Pancreas (tissue), 10 donors: ENCODE measurements around the gene AGO3. TPM values are rescaled to one million over a fixed set of nuclear protein-coding genes. Genes with fewer than 3 reads are reported as not detected.

Experiments
- ATAC-seq, 4 donors: fragments of 200-7000 bp; cut with Tn5 transposase; one replicate each; pipeline versions ENCODE4 v1.8.0 to v1.9.1; 2020; ENCODE audit warnings: mild to moderate bottlenecking in 4 of 4, moderate library complexity in 4 of 4
- DNase-seq, 6 donors: peaks; one replicate each; pipeline ENCODE4 v3.0.0-alpha.2; 2020
- FAIRE-seq: peaks from 2 replicates; lab custom pipeline; 2012; peaks lifted over from hg19 to GRCh38; lab: Jason Lieb, UNC
- H3K27ac ChIP-seq, 4 donors: fragments of 200-600 bp; sonication (generic); 1 replicate in 3 of 4; 2 replicates in 1 of 4; pipeline versions ENCODE4 v1.5.0 to v1.8.0; 2020
- H3K27me3 ChIP-seq, 4 donors: fragments of 200-600 bp; one replicate each; pipeline ENCODE4 v1.8.0; 2021
- H3K36me3 ChIP-seq, 3 donors: fragments of 200-600 bp; sonication (generic) in 1 of 3; one replicate each; pipeline versions ENCODE4 v1.5.0 to v1.8.0; 2020 to 2021
- H3K4me1 ChIP-seq, 3 donors: fragments of 200-600 bp; one replicate each; pipeline ENCODE4 v1.8.0; 2021
- H3K4me3 ChIP-seq, 4 donors: fragments of 200-600 bp; sonication (generic) in 2 of 4; one replicate each; pipeline versions ENCODE4 v1.5.0 to v1.8.0; 2020 to 2021
- H3K9me3 ChIP-seq, 4 donors: fragments of 200-600 bp; one replicate each; pipeline ENCODE4 v1.8.0; 2021
- WGBS, 2 donors: extraction: QIAGEN DNeasy Blood & Tissue Kit; methylation state at CpG; one replicate each; pipeline ENCODE4 v1.1.7; 2013; 5-methylcytosine and 5-hydroxymethylcytosine counted together
- intact Hi-C, 3 donors: fragments of 100-400 bp; cut with DNase I; formaldehyde crosslinking; loops; one replicate each; pipeline versions ENCODE4 v1.11.1 to v1.14.2; 2022
- polyA plus RNA-seq, 2 donors: library from polyadenylated mRNA; stranded (reverse); fragments of 200-250 nt; gene quantifications; one replicate each; pipeline ENCODE4 v1.2.3, GENCODE V29; 2013
- total RNA-seq, 6 donors: library from RNA; stranded (reverse); fragmentation: NEBNext Ultra II Directional in 4 of 6; extraction: Animal tissue kit (Norgen Biotek cat#: 25700) in 4 of 6; gene quantifications; one replicate each; pipeline versions ENCODE4 v1.2.1 to v1.2.4, GENCODE V29; 2021 to 2023
- TF ChIP-seq, protein P1 (sequence below), 4 donors: fragments of 200-600 bp; sonication (generic) in 3 of 4; IDR thresholded peaks; one replicate each; pipeline versions ENCODE4 v1.5.0 to v1.8.0; 2021; ENCODE audit warnings: antibody characterized with exemption in 4 of 4
- donor health status: healthy with polysubstance abuse.
- donor health status: DM: no; HTN: no; CAD: no; lungs with moderate emphysema.
- donor health status: DM: no; HTN: no; CAD: no.
- donor health status: control.
- donor health status: control.
- donor health status: Bipolar disorder and iron deficiency.
- donor health status: DM: yes; HTN: yes; CAD: no.
- donor health status: DM: no; HTN: no; CAD: no.
- donor health status: DM: no; HTN: no; CAD: no.
- donor health status: DM: yes; HTN: yes; CAD: no.

The AGO3 gene
- total and polyA plus RNA-seq, 8 donors = 2.2 to 16.6 (median 9.5) TPM

DNA sequence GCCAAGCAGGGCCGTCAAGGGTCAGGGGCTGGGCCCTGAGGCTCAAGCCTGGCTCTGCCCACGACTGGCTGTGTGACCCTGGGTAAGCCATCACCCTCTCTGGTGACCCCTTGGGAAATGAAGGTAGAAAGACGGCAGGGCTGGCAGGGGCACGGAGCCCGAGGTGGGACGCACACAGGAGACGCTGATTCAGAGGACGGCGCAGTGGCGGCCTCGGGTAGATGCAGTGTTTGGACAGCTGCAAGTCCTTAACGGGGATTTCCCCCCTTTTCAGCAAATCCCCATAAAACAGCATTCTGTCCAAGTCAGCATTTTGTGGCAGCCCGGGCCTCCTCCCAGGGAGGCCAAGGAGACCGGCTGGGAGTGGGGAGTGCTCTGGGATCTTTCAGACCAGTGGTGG lies 177.4 kb downstream of the AGO3 start:
- no peak for ATAC-seq
- TF ChIP-seq, protein P1, sequence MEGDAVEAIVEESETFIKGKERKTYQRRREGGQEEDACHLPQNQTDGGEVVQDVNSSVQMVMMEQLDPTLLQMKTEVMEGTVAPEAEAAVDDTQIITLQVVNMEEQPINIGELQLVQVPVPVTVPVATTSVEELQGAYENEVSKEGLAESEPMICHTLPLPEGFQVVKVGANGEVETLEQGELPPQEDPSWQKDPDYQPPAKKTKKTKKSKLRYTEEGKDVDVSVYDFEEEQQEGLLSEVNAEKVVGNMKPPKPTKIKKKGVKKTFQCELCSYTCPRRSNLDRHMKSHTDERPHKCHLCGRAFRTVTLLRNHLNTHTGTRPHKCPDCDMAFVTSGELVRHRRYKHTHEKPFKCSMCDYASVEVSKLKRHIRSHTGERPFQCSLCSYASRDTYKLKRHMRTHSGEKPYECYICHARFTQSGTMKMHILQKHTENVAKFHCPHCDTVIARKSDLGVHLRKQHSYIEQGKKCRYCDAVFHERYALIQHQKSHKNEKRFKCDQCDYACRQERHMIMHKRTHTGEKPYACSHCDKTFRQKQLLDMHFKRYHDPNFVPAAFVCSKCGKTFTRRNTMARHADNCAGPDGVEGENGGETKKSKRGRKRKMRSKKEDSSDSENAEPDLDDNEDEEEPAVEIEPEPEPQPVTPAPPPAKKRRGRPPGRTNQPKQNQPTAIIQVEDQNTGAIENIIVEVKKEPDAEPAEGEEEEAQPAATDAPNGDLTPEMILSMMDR (IDR thresholded peaks at IDR 0.05) = no peak
- WGBS, 2 donors = 61 to 71% methylated on average over 14 of the region's 14 CpGs
- no peaks in the 10 kb centered on the region for H3K9me3 ChIP-seq
- no peak for DNase-seq
- FAIRE-seq = no peak
- intact Hi-C loops = no loop called here
- no peaks in the 10 kb centered on the region for H3K4me1 ChIP-seq
- no peak overlapping the region for H3K4me3 ChIP-seq
- H3K27ac ChIP-seq = no peak overlapping the region
- H3K36me3 ChIP-seq = no peaks in the 10 kb centered on the region
- H3K27me3 ChIP-seq = no peaks in the 10 kb centered on the region

- Histone ChIP-seq H3K27me3 (no peaks in the 10 kb centered on the region), H3K9me3 (no peaks in the 10 kb centered on the region), H3K36me3 (no peaks in the 10 kb centered on the region), H3K27ac (no peak overlapping the region), H3K4me3 (no peak overlapping the region), H3K4me1 (no peaks in the 10 kb centered on the region)
- TF ChIP-seq, protein P1 (IDR thresholded peaks at IDR 0.05) = no peak
- intact Hi-C loops = no loop called here
- FAIRE-seq (no peak), ATAC-seq (peak in 2 of 4 donors; percentile 11 to 49), DNase-seq (no peak)
- 82 to 88% methylated on average over 11 of the region's 11 CpGs for whole genome bisulfite sequencing, 2 donors
Observed at GRCh38 chr1:36109041-36109679, 178.3 kb downstream of the AGO3 start.

DNA sequence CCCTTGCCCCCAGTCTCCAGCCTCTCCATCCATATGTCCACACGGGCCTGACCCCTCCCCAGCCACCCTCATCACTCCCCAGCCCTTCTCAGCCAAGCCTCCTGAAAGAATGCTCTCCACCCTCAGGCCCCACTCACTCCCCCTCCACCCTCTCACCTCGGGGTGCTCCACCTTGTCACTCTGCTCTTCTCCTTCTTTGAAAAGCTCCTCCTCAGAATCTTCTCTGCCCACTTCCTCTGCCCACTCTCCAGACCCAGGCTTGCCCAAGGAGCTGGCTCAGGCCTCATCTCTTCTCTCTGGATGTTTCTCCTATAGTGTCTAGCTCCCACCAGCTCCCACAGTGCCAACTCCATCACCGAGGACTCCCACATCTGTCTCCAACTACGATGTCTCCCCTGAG lies 180.2 kb downstream of the AGO3 start:
- Histone ChIP-seq H3K36me3 (no peaks in the 10 kb centered on the region), H3K4me3 (no peak overlapping the region), H3K4me1 (no peaks in the 10 kb centered on the region), H3K27ac (no peak overlapping the region), H3K9me3 (no peaks in the 10 kb centered on the region), H3K27me3 (no peaks in the 10 kb centered on the region)
- no peak for FAIRE-seq
- WGBS, 2 donors = 52 to 56% methylated on average over 4 of the region's 4 CpGs
- no peak for DNase-seq
- TF ChIP-seq, protein P1 (IDR thresholded peaks at IDR 0.05) = no peak
- intact Hi-C loops = no loop called here
- ATAC-seq = no peak

DNA sequence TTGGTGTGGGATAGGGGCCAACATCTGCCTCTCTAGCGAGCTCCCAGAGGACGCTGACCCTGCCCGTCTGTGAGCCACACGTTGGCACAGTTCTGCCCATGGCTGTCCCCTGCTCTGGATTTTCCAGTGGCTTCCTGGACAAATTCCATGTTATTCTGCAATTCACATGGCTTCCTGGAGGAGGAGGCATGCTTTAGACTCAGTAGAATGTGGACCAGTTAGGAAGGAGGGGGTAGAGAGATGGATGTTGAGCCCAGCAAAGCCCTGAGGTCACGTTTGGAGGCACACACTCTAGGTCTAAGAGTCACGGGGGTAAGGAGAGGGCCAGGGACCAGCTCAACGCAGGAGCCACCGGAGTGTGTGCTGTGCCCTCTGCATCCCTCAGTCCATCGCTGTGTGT lies 181.9 kb downstream of the AGO3 start:
- WGBS, 2 donors = 71 to 84% methylated on average over 9 of the region's 9 CpGs
- Histone ChIP-seq H3K36me3 (no peaks in the 10 kb centered on the region), H3K27me3 (no peaks in the 10 kb centered on the region), H3K9me3 (no peaks in the 10 kb centered on the region), H3K4me3 (no peak overlapping the region), H3K4me1 (no peaks in the 10 kb centered on the region), H3K27ac (no peak overlapping the region)
- intact Hi-C loops = no loop called here
- DNase-seq = no peak
- no peak for ATAC-seq
- TF ChIP-seq, protein P1 (IDR thresholded peaks at IDR 0.05) = no peak
- no peak for FAIRE-seq

- Histone ChIP-seq H3K4me1 (no peaks in the 10 kb centered on the region), H3K4me3 (no peak overlapping the region), H3K9me3 (no peaks in the 10 kb centered on the region), H3K27ac (no peak overlapping the region), H3K27me3 (no peaks in the 10 kb centered on the region), H3K36me3 (no peaks in the 10 kb centered on the region)
- no peak for FAIRE-seq
- ATAC-seq = no peak
- intact Hi-C loops = no loop called here
- no peak for DNase-seq
- TF ChIP-seq, protein P1 (IDR thresholded peaks at IDR 0.05) = no peak
- 65 to 72% methylated on average over 5 of the region's 5 CpGs for WGBS, 2 donors
Observed at GRCh38 chr1:36114371-36114770, 183.5 kb downstream of the AGO3 start.
